Choroid plexus epithelial cell (primary cell): Measurements from ENCODE around the gene SNX8.

Experiments
- DNase-seq: peaks from one replicate; pipeline ENCODE4 v3.0.0-alpha.2; 2010; ENCODE audit warnings: low read depth
- H3K4me3 ChIP-seq: 2 replicates; pipeline ENCODE4 v1.5.1; 2011; ENCODE audit warnings: low read depth, mild to moderate bottlenecking, control low read depth, low read length, moderate library complexity
- CTCF ChIP-seq: conservative IDR thresholded peaks from 2 replicates; pipeline ENCODE4 v1.5.1; 2011; ENCODE audit warnings: low read depth, mild to moderate bottlenecking, control low read depth, inconsistent platforms, low read length, moderate library complexity

SNX8 gene

GRCh38 chr7:2220954-2221353, 93.3 kb downstream of the SNX8 start:
- DNase-seq = no peak
- no peak for TF ChIP-seq CTCF
- no peak overlapping the region for H3K4me3 ChIP-seq

GRCh38 chr7:2220506-2220905, 93.7 kb downstream of the SNX8 start:
- no peak for TF ChIP-seq CTCF
- no peak for DNase-seq

GRCh38 chr7:2220030-2220429, 94.2 kb downstream of the SNX8 start:
- DNase-seq = no peak
- TF ChIP-seq CTCF = no peak
- H3K4me3 ChIP-seq = no peak overlapping the region

More at GRCh38 chr7:2220506-2220905, 93.7 kb downstream of the SNX8 start:
- H3K4me3 ChIP-seq = no peak overlapping the region

- no peak for DNase-seq
- no peak overlapping the region for H3K4me3 ChIP-seq
- TF ChIP-seq CTCF = no peak
Observed at GRCh38 chr7:2219606-2220005, 94.6 kb downstream of the SNX8 start.

- no peak overlapping the region for H3K4me3 ChIP-seq
- no peak for TF ChIP-seq CTCF
- DNase-seq = no peak
Observed at GRCh38 chr7:2219136-2219535, 95.1 kb downstream of the SNX8 start.

GRCh38 chr7:2218444-2218785, 95.8 kb downstream of the SNX8 start:
- no peak overlapping the region for H3K4me3 ChIP-seq
- DNase-seq = no peak
- no peak for TF ChIP-seq CTCF

GRCh38 chr7:2217716-2218443, 96.4 kb downstream of the SNX8 start:
- no peak for TF ChIP-seq CTCF
- peak; percentile 19 for DNase-seq
- H3K4me3 ChIP-seq = no peak overlapping the region
